PFSK-1 (cell line): ENCODE data around the gene JMY.

Source experiments
- FOXP2 ChIP-seq: optimal IDR thresholded peaks from 2 replicates; pipeline ENCODE3; 2011; ENCODE audit warnings: borderline replicate concordance, control low read depth, inconsistent platforms; ENCODE audit not compliant: insufficient read depth; ENCODE audit errors: extremely low read length, extremely low read depth
- POLR2AphosphoS5 ChIP-seq: IDR thresholded peaks from 2 replicates; pipeline ENCODE4 v1.6.1; 2012; ENCODE audit warnings: low read depth, mild to moderate bottlenecking, control low read depth, low read length, moderate library complexity
- SIN3A ChIP-seq: IDR thresholded peaks from 2 replicates; pipeline ENCODE4 v1.6.1; 2012; ENCODE audit warnings: mild to moderate bottlenecking, low read length, moderate library complexity, borderline replicate concordance; ENCODE audit not compliant: insufficient read depth
- TAF1 ChIP-seq: IDR thresholded peaks from 2 replicates; pipeline ENCODE4 v1.6.1; 2012; ENCODE audit warnings: low read length, control low read depth, borderline replicate concordance; ENCODE audit not compliant: insufficient read depth
- TF ChIP-seq, protein P1 (sequence below), 2 experiments: IDR thresholded peaks; 2 replicates each; pipeline versions ENCODE4 v1.6.1 to v1.8.0; 2011 to 2012; ENCODE audit warnings: low read depth in 2 of 2, low read length in 2 of 2, control low read depth in 1 of 2, inconsistent platforms in 1 of 2, mild to moderate bottlenecking in 1 of 2, moderate library complexity in 1 of 2; ENCODE audit not compliant: insufficient read depth in 1 of 2

Gene JMY

DNA sequence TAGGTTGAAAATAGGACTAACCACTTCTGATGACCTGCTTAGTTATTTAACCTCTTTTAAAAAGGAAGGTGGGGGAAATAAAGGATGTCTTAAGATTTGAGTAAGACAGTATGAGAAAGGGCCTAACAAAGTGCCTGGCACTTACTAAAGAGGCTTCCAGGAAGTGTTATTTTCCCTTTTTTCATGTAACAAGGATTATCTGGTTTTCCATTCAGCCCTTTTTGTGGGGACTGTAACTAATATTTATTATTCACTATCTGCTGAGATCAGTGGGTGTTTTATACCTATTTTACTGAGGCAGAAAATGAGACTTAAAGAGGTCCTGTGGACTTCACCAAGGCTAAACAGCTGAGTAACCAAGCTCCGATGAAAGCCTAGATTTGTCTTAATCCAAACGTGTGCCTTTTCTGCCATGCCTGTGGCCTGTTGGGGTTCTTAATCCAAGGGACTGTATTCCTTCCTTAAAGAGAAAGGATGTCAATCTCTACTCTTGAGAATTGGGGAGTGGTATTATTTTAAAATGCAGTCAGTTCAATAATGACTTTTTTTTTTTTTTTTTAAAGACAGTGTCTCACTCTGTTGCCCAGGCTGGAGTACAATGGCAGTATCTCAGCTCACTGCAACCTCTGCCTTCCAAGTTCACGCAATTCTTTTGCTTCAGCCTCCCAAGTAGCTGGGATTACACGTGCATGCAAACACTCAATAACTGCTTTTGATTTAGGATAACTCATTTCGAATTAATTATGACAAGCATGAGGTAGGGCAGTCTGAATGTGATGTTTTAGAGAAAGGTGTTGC is 6.5 kb downstream of the JMY start:
- TF ChIP-seq POLR2AphosphoS5 (no peak), SIN3A (no peak), FOXP2 (no peak), TAF1 (no peak)
- TF ChIP-seq, protein P1, sequence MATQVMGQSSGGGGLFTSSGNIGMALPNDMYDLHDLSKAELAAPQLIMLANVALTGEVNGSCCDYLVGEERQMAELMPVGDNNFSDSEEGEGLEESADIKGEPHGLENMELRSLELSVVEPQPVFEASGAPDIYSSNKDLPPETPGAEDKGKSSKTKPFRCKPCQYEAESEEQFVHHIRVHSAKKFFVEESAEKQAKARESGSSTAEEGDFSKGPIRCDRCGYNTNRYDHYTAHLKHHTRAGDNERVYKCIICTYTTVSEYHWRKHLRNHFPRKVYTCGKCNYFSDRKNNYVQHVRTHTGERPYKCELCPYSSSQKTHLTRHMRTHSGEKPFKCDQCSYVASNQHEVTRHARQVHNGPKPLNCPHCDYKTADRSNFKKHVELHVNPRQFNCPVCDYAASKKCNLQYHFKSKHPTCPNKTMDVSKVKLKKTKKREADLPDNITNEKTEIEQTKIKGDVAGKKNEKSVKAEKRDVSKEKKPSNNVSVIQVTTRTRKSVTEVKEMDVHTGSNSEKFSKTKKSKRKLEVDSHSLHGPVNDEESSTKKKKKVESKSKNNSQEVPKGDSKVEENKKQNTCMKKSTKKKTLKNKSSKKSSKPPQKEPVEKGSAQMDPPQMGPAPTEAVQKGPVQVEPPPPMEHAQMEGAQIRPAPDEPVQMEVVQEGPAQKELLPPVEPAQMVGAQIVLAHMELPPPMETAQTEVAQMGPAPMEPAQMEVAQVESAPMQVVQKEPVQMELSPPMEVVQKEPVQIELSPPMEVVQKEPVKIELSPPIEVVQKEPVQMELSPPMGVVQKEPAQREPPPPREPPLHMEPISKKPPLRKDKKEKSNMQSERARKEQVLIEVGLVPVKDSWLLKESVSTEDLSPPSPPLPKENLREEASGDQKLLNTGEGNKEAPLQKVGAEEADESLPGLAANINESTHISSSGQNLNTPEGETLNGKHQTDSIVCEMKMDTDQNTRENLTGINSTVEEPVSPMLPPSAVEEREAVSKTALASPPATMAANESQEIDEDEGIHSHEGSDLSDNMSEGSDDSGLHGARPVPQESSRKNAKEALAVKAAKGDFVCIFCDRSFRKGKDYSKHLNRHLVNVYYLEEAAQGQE (IDR thresholded peaks at IDR 0.05; ENCODE audit: insufficient read depth in 1 of 2, low read depth in 2 of 2, low read length in 2 of 2): no peak

GRCh38 chr5:79243224-79243623 is 7.3 kb downstream of the JMY start:
- TF ChIP-seq TAF1 (no peak), FOXP2 (no peak), SIN3A (no peak), POLR2AphosphoS5 (no peak)
- TF ChIP-seq, protein P1 (IDR thresholded peaks at IDR 0.05; ENCODE audit: insufficient read depth in 1 of 2, low read depth in 2 of 2, low read length in 2 of 2): no peak

DNA sequence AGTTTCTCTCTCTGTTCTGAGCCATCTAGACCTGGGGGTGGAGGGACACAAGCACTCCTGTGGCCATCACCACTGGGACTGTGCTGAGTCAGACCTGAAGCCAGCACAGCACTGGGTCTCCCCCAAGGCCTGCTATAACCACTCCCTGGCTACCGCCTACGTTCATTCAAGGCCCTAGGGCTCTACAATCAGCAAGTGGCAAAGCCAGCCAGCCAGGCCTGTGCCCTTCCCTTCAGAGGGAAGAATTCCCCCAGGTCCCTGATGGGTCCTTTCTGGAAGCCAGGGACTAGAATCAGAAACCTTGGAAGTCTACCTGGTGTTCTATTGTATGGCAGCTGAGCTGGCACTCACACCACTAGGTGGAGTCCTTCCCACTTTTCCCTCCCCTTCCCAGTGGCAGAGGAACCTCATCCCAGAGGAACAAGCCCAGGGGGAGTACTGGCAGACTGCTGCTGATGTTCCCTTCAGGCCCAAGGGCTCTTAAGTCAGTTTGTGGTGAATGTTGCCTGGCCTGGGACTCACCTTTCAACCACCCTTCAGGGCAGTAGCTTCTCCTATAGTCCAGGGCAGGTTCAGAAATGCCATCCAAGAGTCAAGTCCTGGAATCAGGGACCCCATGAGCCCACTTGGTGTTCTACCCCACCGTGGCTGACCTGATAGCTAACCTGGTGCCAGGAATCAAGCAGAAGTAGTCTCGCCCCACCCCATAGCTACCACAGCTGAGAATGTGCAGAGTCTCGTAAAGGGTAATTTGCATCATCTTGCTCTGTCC is 20.0 kb downstream of the JMY start:
- TF ChIP-seq, protein P1 (IDR thresholded peaks at IDR 0.05; ENCODE audit: insufficient read depth in 1 of 2, low read depth in 2 of 2, low read length in 2 of 2): no peak
- TF ChIP-seq FOXP2 (no peak), SIN3A (no peak)

- TF ChIP-seq FOXP2: no peak
- TF ChIP-seq SIN3A: no peak
- TF ChIP-seq TAF1: no peak
- TF ChIP-seq, protein P1 (IDR thresholded peaks at IDR 0.05; ENCODE audit: insufficient read depth in 1 of 2, low read depth in 2 of 2, low read length in 2 of 2): no peak
- TF ChIP-seq POLR2AphosphoS5: no peak
Measured at GRCh38 chr5:79256563-79256962, 20.6 kb downstream of the JMY start.
